IPS-18c (cell line): ENCODE measurements around the gene AGPS.
"Not testable (repeated sequence)": the region's sequence is repeated elsewhere in the genome, so short reads cannot be mapped to it uniquely, and the experiment has no call there.

Experiments used
- H3K4me3 ChIP-seq: 2 replicates; pipeline ENCODE4 v1.7.0; 2013; ENCODE audit warnings: low read depth, mild to moderate bottlenecking, low read length, moderate library complexity; ENCODE audit not compliant: insufficient read depth
- H3K9me3 ChIP-seq: one replicate; pipeline ENCODE4 v1.6.1; 2013; ENCODE audit warnings: mild to moderate bottlenecking, low read length, moderate library complexity; ENCODE audit not compliant: control insufficient read depth, insufficient read depth

AGPS gene

GRCh38 chr2:177548636-177549035 is 156.1 kb downstream of the AGPS start:
- no peak overlapping the region for H3K4me3 ChIP-seq
- H3K9me3 ChIP-seq: peaks cover 8% of the 10 kb centered on the region

GRCh38 chr2:177549171-177549570 is 156.6 kb downstream of the AGPS start:
- H3K9me3 ChIP-seq: peaks cover 8% of the 10 kb centered on the region
- no peak overlapping the region for H3K4me3 ChIP-seq

- Histone ChIP-seq H3K4me3 (no peak overlapping the region), H3K9me3 (peaks cover 8% of the 10 kb centered on the region)
Observed at GRCh38 chr2:177550264-177551200, 158.0 kb downstream of the AGPS start.

GRCh38 chr2:177551360-177551759 is 158.8 kb downstream of the AGPS start:
- H3K9me3 ChIP-seq, H3K4me3 ChIP-seq: not testable (repeated sequence)

GRCh38 chr2:177551989-177552421 is 159.4 kb downstream of the AGPS start:
- H3K4me3 ChIP-seq: peak overlapping the region; percentile 88

GRCh38 chr2:177552422-177553175 is 160.0 kb downstream of the AGPS start:
- no peaks in the 10 kb centered on the region for H3K9me3 ChIP-seq
- peak overlapping the region; percentile 88 for H3K4me3 ChIP-seq

More at GRCh38 chr2:177551989-177552421, 159.4 kb downstream of the AGPS start:
- no peaks in the 10 kb centered on the region for H3K9me3 ChIP-seq

- peak overlapping the region; percentile 88 for H3K4me3 ChIP-seq
- peaks cover 4% of the 10 kb centered on the region for H3K9me3 ChIP-seq
Observed at GRCh38 chr2:177553176-177553884, 160.8 kb downstream of the AGPS start.

- no peak overlapping the region for H3K4me3 ChIP-seq
Observed at GRCh38 chr2:177554365-177554764, 161.8 kb downstream of the AGPS start.

GRCh38 chr2:177556153-177556552 is 163.6 kb downstream of the AGPS start:
- Histone ChIP-seq H3K4me3 (no peak overlapping the region), H3K9me3 (peaks cover 6% of the 10 kb centered on the region)

More at GRCh38 chr2:177554365-177554764, 161.8 kb downstream of the AGPS start:
- H3K9me3 ChIP-seq: peaks cover 5% of the 10 kb centered on the region

GRCh38 chr2:177557794-177558193 is 165.2 kb downstream of the AGPS start:
- H3K9me3 ChIP-seq: peaks cover 6% of the 10 kb centered on the region

GRCh38 chr2:177559638-177560037 is 167.1 kb downstream of the AGPS start:
- no peak overlapping the region for H3K4me3 ChIP-seq
- H3K9me3 ChIP-seq: peaks cover 6% of the 10 kb centered on the region

More at GRCh38 chr2:177557794-177558193, 165.2 kb downstream of the AGPS start:
- no peak overlapping the region for H3K4me3 ChIP-seq

- H3K9me3 ChIP-seq: no peaks in the 10 kb centered on the region
- no peak overlapping the region for H3K4me3 ChIP-seq
Observed at GRCh38 chr2:177568390-177568789, 175.8 kb downstream of the AGPS start.

GRCh38 chr2:177568893-177569292 is 176.3 kb downstream of the AGPS start:
- no peak overlapping the region for H3K4me3 ChIP-seq
- H3K9me3 ChIP-seq: no peaks in the 10 kb centered on the region

GRCh38 chr2:177572236-177572671 is 179.7 kb downstream of the AGPS start:
- Histone ChIP-seq H3K4me3 (no peak overlapping the region), H3K9me3 (no peaks in the 10 kb centered on the region)

GRCh38 chr2:177573120-177573519 is 180.5 kb downstream of the AGPS start:
- Histone ChIP-seq H3K9me3 (no peaks in the 10 kb centered on the region), H3K4me3 (no peak overlapping the region)

- H3K9me3 ChIP-seq: no peaks in the 10 kb centered on the region
- H3K4me3 ChIP-seq: no peak overlapping the region
Observed at GRCh38 chr2:177574356-177574755, 181.8 kb downstream of the AGPS start.

GRCh38 chr2:177575358-177575757 is 182.8 kb downstream of the AGPS start:
- no peak overlapping the region for H3K4me3 ChIP-seq

More at GRCh38 chr2:177575358-177575757, 182.8 kb downstream of the AGPS start:
- no peaks in the 10 kb centered on the region for H3K9me3 ChIP-seq
